ENCODE results near the gene ZBTB5.
"Not testable (repeated sequence)": the region's sequence is repeated elsewhere in the genome, so short reads cannot be mapped to it uniquely, and the experiment has no call there.

ZBTB5 gene

GRCh38 chr9:37405764-37406380 lies 59.4 kb downstream of the ZBTB5 start:
- no peak for DNase-seq (ENCODE audit: low read depth in 2 of 2)

DNA sequence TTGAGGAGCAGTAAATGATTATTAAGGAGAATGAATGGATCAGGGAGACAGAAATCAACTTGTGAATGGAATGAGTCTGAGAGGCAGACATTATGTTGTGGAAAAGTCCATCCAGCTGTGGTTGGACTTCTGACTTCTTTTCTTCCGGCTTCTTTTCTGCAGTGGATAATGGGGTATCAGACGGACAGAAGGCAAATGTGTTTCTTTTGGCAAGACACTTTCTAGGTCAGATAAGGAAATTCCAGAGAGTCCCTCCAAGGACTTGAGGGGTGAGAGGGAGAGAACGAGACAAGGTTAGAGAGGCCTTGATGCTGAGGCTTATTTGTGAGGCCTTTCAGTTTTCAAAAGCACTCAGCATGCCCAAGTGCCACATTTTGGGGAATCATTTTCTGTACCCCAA lies 59.9 kb downstream of the ZBTB5 start:
- no peak for DNase-seq (ENCODE audit: low read depth in 2 of 2)

DNA sequence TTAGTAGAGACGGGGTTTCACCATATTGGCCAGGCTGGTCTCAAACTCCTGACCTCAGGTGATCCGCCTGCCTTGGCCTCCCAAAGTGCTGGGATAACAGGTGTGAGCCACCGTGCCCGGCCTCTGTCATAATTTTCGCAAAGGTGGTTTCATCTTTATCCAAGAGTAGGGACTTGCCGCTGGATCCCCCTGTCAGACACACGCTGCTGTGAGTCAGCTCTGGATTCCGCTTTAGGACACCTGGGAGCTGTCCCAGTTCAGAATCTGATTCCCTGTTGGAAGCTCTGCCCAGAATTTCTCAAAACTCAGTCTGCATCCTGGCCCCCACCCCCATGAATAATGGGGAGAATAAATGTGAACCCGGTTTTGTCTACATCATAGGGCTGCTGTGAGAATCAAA lies 60.7 kb downstream of the ZBTB5 start:
- DNase-seq (ENCODE audit: low read depth in 2 of 2) = no peak

DNA sequence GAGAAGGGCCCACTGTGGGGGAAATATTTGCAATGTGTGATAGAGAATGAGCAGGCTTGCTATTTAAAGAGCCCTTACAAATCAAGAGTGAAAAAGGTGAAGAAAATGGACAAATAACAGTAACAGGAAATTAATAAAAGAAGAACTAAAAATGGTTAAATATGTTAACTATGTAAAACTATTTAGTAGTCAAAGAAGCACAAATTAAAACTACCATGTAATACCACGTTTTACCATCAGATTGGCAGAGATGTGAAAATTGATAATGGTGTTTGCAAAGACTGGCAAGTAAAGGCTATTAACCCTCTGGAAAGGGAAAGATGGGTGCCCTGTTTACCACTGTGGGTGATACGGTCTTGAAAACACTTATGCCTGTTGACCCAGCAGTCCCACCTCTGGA lies 65.9 kb downstream of the ZBTB5 start:
- no peak for DNase-seq (ENCODE audit: low read depth in 2 of 2)

DNA sequence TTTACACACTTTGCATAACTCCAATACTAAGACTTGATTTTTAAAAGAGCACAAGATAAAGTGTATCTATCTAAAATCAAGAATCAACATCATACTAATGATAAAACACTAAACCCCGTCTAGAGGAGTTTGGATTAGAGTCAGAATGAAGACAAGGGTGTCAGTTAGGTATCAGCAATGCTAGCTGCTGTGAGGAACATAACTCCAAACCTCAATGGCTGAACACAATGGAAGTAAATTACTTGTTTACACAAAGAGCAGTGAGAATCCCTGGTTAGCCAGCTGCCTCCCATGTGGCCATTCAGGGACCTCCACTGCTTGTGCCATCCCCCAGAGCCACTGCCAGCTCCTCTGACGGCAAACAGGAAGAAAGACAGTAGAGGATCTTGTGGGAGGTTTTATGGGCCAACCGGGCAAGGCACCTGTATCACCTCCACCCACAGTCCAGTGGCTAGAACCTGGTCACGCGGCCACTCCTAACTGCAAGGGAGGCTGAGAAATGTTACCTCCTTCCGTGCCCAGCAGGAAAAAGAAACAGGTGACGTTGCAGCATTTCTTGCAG lies 66.7 kb downstream of the ZBTB5 start:
- no peak for DNase-seq (ENCODE audit: low read depth in 2 of 2)

- not testable (repeated sequence) for DNase-seq (ENCODE audit: low read depth in 2 of 2)
Measured at GRCh38 chr9:37397948-37398347, 67.3 kb downstream of the ZBTB5 start.

DNA sequence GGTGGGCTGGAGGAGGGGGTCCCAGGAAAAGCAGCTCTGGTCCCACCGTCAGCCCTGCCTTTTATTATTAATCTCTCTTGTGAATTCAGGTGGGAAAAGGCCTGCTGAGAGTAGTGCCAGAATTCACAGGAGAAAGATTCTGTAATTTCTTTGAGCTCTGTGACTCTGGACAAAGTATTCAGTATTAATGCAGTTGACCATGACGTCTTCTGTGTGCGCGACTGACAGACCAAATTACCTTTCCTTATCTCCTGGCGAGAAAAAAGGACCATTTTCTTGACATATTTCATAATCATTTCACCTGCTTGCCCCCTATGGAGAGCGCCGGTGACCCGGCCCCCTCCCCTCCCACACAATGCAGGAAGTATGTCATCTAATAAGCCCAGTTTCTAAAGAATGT lies 69.6 kb downstream of the ZBTB5 start:
- no peak for DNase-seq (ENCODE audit: low read depth in 2 of 2)

DNA sequence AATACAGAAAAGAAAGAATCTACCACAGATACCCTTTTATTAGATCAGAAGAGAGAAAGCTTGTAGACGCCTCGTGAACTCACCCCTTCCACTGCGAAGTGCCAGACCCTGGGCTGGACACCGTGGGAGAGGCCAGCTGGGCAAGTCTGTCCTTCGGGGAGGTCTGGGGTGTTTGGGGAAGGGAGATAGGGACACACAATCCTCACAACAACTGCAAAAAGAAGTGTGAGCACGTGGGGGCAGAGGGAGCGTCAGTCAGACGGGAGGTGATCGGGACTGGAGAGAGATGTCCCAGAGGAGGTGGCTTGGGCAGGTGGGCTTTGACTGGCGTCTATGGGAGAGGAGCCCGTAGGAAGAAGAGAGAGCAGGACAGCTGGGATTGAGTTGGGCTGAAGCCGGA lies 70.0 kb downstream of the ZBTB5 start:
- DNase-seq (ENCODE audit: low read depth in 2 of 2) = no peak

DNA sequence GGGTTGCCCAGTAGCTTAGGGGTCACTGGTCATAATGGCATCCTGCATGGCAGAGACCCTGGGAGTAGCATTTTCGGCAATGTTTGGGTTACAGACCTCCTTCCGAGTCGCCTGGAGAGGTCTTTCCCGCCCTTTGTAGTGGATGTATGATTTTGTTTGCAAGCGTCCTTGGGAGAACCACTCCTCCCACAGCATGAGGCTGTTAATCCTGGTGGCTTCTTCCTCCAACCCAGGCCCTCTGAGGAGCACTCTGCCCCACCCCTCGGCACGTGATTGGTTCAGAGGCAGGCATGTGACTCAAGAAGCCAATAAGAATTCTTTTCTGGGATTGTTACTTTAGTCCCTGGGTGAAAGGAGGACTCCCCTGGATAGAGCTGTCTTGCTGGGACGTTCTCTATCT lies 73.0 kb downstream of the ZBTB5 start:
- DNase-seq (ENCODE audit: low read depth in 2 of 2) = no peak

- no peak for DNase-seq (ENCODE audit: low read depth in 2 of 2)
Measured at GRCh38 chr9:37390759-37391158, 74.5 kb downstream of the ZBTB5 start.

Data from fibroblast of skin of left quadriceps (primary cell).